Neutrophil (primary cell): ENCODE results near the gene TMEM270.
"Not testable (repeated sequence)": the region's sequence is repeated elsewhere in the genome, so short reads cannot be mapped to it uniquely, and the experiment has no call there.

Source experiments
- H3K27ac ChIP-seq: fragments of 200-600 bp; sonication (generic); 2 replicates; pipeline ENCODE4 v1.5.1; 2016; ENCODE audit warnings: mild to moderate bottlenecking, moderate library complexity
- H3K27me3 ChIP-seq: fragments of 200-600 bp; sonication (generic); 2 replicates; pipeline ENCODE4 v1.6.0; 2016; ENCODE audit warnings: mild to moderate bottlenecking
- H3K36me3 ChIP-seq: fragments of 200-600 bp; sonication (generic); 2 replicates; pipeline ENCODE4 v1.5.1; 2017
- H3K4me1 ChIP-seq, 2 experiments: fragments of 200-600 bp in 1 of 2; sonication (generic) in 1 of 2; 1 replicate in 1 of 2; 2 replicates in 1 of 2; pipeline versions ENCODE4 v1.5.1 to v1.6.1; 2013 to 2016; ENCODE audit warnings: low read depth in 1 of 2, low read length in 1 of 2, mild to moderate bottlenecking in 1 of 2, moderate library complexity in 1 of 2; ENCODE audit not compliant: control insufficient read depth in 1 of 2, insufficient read depth in 1 of 2
- H3K4me3 ChIP-seq, 2 experiments: fragments of 200-600 bp in 1 of 2; sonication (generic) in 1 of 2; 1 replicate in 1 of 2; 2 replicates in 1 of 2; pipeline ENCODE4 v1.5.1; 2013 to 2016; ENCODE audit warnings: low read depth in 1 of 2, low read length in 1 of 2, mild to moderate bottlenecking in 1 of 2, moderate library complexity in 1 of 2
- H3K9me3 ChIP-seq: fragments of 200-600 bp; sonication (generic); 2 replicates; pipeline ENCODE4 v1.5.1; 2016
- CTCF ChIP-seq: fragments of 200-600 bp; sonication (generic); IDR thresholded peaks from 2 replicates; pipeline ENCODE4 v1.5.1; 2016; ENCODE audit warnings: antibody characterized with exemption

TMEM270 gene

GRCh38 chr7:73833251-73833919 lies 27.6 kb upstream of the TMEM270 start:
- no peaks in the 10 kb centered on the region for H3K4me1 ChIP-seq
- no peak overlapping the region for H3K4me3 ChIP-seq
- H3K36me3 ChIP-seq: no peaks in the 10 kb centered on the region
- H3K9me3 ChIP-seq: no peaks in the 10 kb centered on the region
- no peak for TF ChIP-seq CTCF
- H3K27me3 ChIP-seq: peaks cover 29% of the 10 kb centered on the region
- H3K27ac ChIP-seq: no peak overlapping the region

GRCh38 chr7:73834626-73835191 lies 26.2 kb upstream of the TMEM270 start:
- Histone ChIP-seq H3K27me3 (peaks cover 17% of the 10 kb centered on the region), H3K27ac (no peak overlapping the region), H3K9me3 (no peaks in the 10 kb centered on the region), H3K36me3 (no peaks in the 10 kb centered on the region), H3K4me1 (no peaks in the 10 kb centered on the region), H3K4me3 (no peak overlapping the region)
- no peak for TF ChIP-seq CTCF

GRCh38 chr7:73837167-73837566 lies 23.8 kb upstream of the TMEM270 start:
- not testable (repeated sequence) for H3K4me1 ChIP-seq, H3K4me3 ChIP-seq, H3K27ac ChIP-seq, H3K9me3 ChIP-seq, H3K36me3 ChIP-seq
- peaks cover 21% of the 10 kb centered on the region for H3K27me3 ChIP-seq

- Histone ChIP-seq H3K27me3 (peaks cover 36% of the 10 kb centered on the region), H3K36me3 (no peaks in the 10 kb centered on the region), H3K9me3 (no peaks in the 10 kb centered on the region), H3K4me1 (peaks cover 4 to 8% of the 10 kb centered on the region in 2 experiments), H3K4me3 (no peak overlapping the region), H3K27ac (no peak overlapping the region)
- no peak for TF ChIP-seq CTCF
Measured at GRCh38 chr7:73838642-73839041, 22.3 kb upstream of the TMEM270 start.

- Histone ChIP-seq H3K27ac (no peak overlapping the region), H3K4me3 (no peak overlapping the region), H3K36me3 (no peaks in the 10 kb centered on the region), H3K9me3 (no peaks in the 10 kb centered on the region), H3K27me3 (peaks cover 42% of the 10 kb centered on the region), H3K4me1 (peaks cover 4 to 8% of the 10 kb centered on the region in 2 experiments)
- no peak for TF ChIP-seq CTCF
Measured at GRCh38 chr7:73839290-73839689, 21.7 kb upstream of the TMEM270 start.
